GM18505 (cell line): ENCODE results near the gene TPH1.

Experiments
- ATAC-seq: cut with Tn5 transposase; IDR thresholded peaks from one replicate; pipeline ENCODE4 v1.9.1; 2021; ENCODE audit not compliant: unreplicated experiment
- POLR2A ChIP-seq: IDR thresholded peaks from 4 replicates; pipeline ENCODE4 v1.6.1; 2011; ENCODE audit warnings: borderline replicate concordance; ENCODE audit not compliant: insufficient read depth, insufficient read length; ENCODE audit errors: extremely low read depth

TPH1 gene

GRCh38 chr11:18046116-18046777 lies at the start of gene TPH1:
Gene TPH1, minus strand, starts transcription at chr11:18046269. Its CDS starts 5,507 bp downstream, at chr11:18040762.
- no peak for TF ChIP-seq POLR2A
- ATAC-seq: no peak

DNA sequence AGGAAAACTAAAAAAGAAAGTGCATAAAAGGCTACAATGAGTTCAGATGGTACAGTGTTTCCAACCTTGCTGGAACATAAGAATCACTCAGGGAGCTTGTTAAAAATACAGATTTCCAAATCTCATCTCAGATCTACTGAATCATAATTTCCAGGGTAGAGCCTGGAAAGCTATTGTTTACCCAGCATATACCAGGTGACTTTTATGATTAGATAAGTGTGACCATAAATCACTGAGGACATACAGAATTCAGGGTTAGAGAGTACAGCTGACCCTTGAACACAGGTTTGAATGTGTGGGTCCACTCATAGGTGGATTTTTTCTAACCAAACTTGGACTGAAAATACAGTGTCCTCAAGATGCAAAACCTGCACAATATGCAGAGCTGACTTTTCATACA lies 47.9 kb upstream of the TPH1 start:
- TF ChIP-seq POLR2A: no peak

DNA sequence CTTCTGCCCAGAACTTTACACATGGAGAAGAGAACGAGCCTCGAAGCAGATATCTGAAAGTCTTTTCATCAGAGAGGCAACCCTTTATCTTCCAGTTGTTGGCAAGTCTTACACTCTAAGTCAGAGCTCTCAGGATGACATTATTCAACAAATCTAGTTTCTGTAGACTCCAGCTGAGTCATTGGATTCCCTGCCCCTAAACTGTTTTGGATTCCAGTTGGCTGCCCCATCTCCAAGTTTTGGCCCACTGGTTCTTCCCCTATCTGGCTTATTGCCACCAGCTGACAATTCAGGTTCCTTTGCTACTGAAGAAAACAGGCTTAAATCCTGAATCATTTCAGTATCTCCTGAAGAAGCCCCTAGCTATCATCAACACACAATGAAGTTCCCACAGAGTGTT lies 45.7 kb upstream of the TPH1 start:
- TF ChIP-seq POLR2A: no peak
- ATAC-seq: no peak

More for the DNA sequence above, 47.9 kb upstream of the TPH1 start:
- ATAC-seq: no peak

DNA sequence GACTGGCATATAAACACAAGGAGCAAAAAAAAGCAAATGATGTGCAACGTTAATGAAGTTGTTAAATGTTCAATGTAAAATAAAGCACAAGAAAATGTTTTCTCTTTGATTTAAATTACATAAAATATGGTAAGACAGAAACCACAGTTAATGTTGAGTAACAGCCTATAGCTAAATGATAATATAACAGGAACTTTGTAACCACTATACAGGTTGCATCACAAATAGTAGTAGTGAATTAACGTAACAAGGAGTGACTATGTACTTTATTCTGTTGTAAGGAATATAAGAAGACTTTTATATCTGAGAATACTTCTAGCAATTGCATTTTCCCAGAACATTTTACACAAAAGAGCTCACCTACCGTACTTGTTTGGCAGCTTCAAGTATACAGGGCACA lies 42.9 kb upstream of the TPH1 start:
- TF ChIP-seq POLR2A: no peak
- ATAC-seq: no peak

GRCh38 chr11:18088366-18088765 lies 42.3 kb upstream of the TPH1 start:
- TF ChIP-seq POLR2A: no peak

GRCh38 chr11:18081551-18081950 lies 35.5 kb upstream of the TPH1 start:
- no peak for TF ChIP-seq POLR2A
- ATAC-seq: no peak

More at GRCh38 chr11:18088366-18088765, 42.3 kb upstream of the TPH1 start:
- ATAC-seq: no peak

DNA sequence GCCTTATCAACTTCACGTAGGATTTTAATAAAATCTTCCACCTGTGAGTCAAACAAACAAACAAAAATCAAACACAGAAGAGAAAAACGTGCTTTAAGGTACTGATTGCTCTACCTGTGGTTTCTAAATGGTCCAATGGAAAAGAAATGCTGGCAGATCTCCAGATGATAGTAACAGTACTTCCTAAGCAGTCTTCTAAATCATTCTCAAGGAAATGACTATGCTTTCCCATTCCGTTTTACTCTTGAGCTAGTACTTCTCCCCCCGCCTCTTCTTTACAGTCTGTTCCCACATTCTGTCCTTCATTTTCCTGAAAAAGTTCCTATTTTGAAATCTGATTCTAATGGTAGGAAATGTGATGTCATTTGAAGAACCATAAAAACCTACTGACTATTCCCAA lies 34.4 kb upstream of the TPH1 start:
- no peak for TF ChIP-seq POLR2A
- ATAC-seq: no peak

DNA sequence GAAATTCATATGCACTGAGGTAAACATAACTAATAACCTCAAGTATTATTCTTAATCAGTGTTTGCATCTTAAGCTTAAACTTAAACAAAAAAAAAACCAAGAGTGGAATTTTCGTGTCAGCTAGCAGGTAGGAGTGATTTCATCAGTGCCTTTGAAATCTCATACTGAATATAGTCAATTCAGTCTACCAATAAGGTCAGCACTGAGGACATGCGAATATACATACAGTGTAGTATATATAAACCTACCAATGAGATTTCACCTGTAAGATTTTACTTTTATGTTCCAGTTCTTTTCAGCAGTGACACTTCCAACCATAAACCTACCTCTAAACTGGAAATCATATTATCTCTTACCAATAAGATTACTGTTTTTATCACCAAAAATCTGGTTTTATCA lies 32.8 kb upstream of the TPH1 start:
- no peak for ATAC-seq
- no peak for TF ChIP-seq POLR2A

DNA sequence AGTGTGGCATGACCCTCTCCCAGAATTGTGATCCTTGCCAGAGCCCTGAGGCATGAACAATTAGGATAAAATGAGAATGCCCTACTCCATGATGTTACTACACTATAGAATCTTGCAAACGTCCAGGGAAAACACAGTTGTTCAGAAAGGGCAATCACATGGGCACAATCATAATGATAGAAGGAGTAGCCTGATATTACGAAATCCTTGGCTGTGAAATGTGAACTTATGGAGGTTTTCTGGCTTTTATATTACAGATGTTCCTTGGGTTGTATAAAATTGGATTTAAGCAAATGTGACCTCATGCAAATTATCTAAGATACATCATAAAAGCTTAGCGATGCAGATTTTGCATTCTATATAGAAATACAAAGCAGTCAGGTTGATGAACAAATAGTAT lies 29.4 kb upstream of the TPH1 start:
- no peak for TF ChIP-seq POLR2A
- no peak for ATAC-seq

DNA sequence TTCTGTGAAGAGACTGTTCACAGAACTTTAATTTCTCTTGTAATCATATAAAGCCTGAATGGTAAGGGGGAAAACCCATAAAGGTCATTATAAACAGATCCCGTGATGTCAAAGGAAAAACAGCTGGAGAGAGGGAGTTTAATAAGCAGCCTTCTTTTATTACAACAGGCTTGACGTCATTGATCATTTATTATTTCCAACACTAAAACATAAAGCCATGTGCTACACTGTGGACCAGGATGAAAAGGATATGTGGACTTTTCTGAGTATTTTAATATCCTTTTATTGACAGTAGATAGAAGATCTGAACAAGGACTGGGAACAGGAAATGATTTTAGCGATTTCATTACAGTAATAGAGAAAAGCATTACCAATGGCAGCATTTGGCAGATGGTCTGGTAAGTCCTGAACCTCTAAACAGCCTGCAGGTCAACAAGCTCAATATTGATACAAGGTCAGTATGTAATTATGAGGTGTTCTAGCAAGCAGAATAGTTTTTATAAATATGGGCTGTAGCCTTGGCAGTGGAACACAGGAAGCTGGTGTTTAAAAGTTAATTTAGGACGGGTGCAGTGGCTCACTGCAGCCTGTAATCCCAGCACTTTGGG lies 25.1 kb upstream of the TPH1 start:
- no peak for TF ChIP-seq POLR2A
- no peak for ATAC-seq

GRCh38 chr11:18067372-18067771 lies 21.3 kb upstream of the TPH1 start:
- TF ChIP-seq POLR2A: no peak
- ATAC-seq: no peak

DNA sequence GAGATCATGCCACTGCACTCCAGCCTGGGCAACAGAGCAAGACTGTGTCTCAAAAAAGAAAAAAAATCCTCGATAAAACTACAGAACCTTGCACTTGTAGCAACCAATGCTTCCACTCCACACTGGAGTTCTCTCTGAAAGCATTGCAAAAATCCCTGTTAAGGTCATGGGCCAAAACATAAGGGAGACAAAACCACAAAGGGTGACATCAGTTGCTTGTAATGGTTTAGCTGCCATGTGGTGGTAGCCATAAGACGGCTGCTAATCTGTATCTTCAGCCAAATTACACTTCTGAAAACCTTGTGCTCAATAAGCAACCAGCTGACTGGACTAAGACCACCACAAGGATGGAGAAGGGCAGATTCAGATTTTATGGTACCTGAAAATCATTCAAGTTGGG lies 20.6 kb upstream of the TPH1 start:
- no peak for TF ChIP-seq POLR2A
- no peak for ATAC-seq

DNA sequence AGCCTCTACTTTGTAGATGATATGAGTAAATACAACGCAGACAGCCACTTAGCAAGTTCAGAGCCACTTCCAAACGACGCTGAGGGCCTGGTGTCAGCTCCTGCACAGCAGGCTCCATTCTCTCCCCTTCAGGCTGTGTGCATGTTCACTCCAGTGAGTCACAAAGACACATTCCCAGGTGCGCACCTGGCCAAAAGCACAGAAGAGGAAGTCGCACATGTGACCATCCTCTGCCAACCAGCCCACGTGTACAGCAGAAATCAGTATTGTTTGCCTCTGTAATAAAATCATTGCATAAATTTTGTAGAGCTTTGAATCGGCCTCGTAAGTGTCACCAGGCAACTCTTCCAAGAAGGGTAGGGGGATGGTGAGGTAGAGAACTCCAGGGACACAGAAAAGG lies 19.5 kb upstream of the TPH1 start:
- no peak for ATAC-seq
- no peak for TF ChIP-seq POLR2A

GRCh38 chr11:18064450-18065054 lies 18.5 kb upstream of the TPH1 start:
- ATAC-seq: no peak
- TF ChIP-seq POLR2A: no peak
